K562 (cell line): ENCODE measurements around the gene TRIM14. TPM values are rescaled to one million over a fixed set of nuclear protein-coding genes. Genes with fewer than 3 reads are reported as not detected.

Source experiments
- ATF6 ChIP-seq: sonication (generic); formaldehyde crosslinking; IDR thresholded peaks from 2 replicates; pipeline ENCODE4 v1.4.0; 2020; ENCODE audit warnings: mild to moderate bottlenecking, missing genetic modification reagents
- PURB ChIP-seq: sonication (generic); formaldehyde crosslinking; IDR thresholded peaks from 2 replicates; pipeline ENCODE4 v1.9.0; 2021; ENCODE audit warnings: low read depth, mild to moderate bottlenecking, missing genetic modification reagents
- TFE3 ChIP-seq: fragments of 450-650 bp; formaldehyde crosslinking; IDR thresholded peaks from 2 replicates; pipeline ENCODE4 v1.4.0; 2020; ENCODE audit warnings: mild to moderate bottlenecking, mixed read lengths
- ZBTB11 ChIP-seq, 3 experiments: fragments of 200-800 bp in 1 of 3; fragments of 250-450 bp in 1 of 3; fragments of 450-650 bp in 1 of 3; sonication (Bioruptor Pico) in 1 of 3; sonication (Bioruptor generic) in 1 of 3; formaldehyde crosslinking in 1 of 3; IDR thresholded peaks; 2 replicates each; pipeline versions ENCODE4 v1.6.1 to v1.8.0; 2016 to 2022; ENCODE audit warnings: mild to moderate bottlenecking in 2 of 3, missing genetic modification characterization in 2 of 3, missing compliant biosample characterization in 1 of 3, moderate library complexity in 1 of 3
- ZNF511 ChIP-seq: sonication (generic); formaldehyde crosslinking; IDR thresholded peaks from 2 replicates; pipeline ENCODE4 v1.8.0; 2022; ENCODE audit warnings: mild to moderate bottlenecking, missing genetic modification reagents
- polyA plus RNA-seq, 8 experiments: library from polyadenylated mRNA; depleted of rRNA in 4 of 8; stranded (reverse) in 5 of 8; unstranded in 3 of 8; fragments of >200 nt; fragmentation: Nextera tagmentation in 2 of 8; fragmentation: Illumina TruSeq in 1 of 8; extraction: Ambion mirVana in 2 of 8; extraction: Trizol in 1 of 8; gene quantifications; 2 replicates each; pipeline versions ENCODE4 v1.2.1 to v1.2.3, GENCODE V29; 2011 to 2014; ENCODE audit warnings: inconsistent platforms in 1 of 8, missing spikeins in 1 of 8
- total RNA-seq, 7 experiments: library from RNA; depleted of rRNA in 6 of 7; stranded (reverse); fragments of >200 nt in 6 of 7; fragmentation: Illumina TruSeq in 2 of 7; extraction: Trizol in 2 of 7; gene quantifications; 2 replicates each; pipeline versions ENCODE4 v1.2.1 to v1.2.3, GENCODE V29; 2011 to 2021; ENCODE audit warnings: low replicate concordance in 1 of 7

The TRIM14 gene
- total and polyA plus RNA-seq, 9 of the 15 experiments (the other 6 are each of a cell fraction or from before 2014, with no cell fraction given) = 7.6 to 41.0 (median 17.9) TPM

GRCh38 chr9:98120476-98120875 is 1.5 kb upstream of the TRIM14 start (continued):
- no peak for TF ChIP-seq ZBTB11 (CRISPR knock-in tag; IDR thresholded peaks at IDR 0.05)
- no peak for TF ChIP-seq ATF6 (CRISPR knock-in tag)
- TF ChIP-seq PURB (CRISPR knock-in tag) = no peak
- no peak for TF ChIP-seq TFE3 (CRISPR knock-in tag)
- TF ChIP-seq ZNF511 (CRISPR knock-in tag) = no peak
